HG02623 (cell line): ENCODE data around the gene SRI.
"Not testable (repeated sequence)": the region's sequence is repeated elsewhere in the genome, so short reads cannot be mapped to it uniquely, and the experiment has no call there.

Source experiments
- ATAC-seq: cut with Tn5 transposase; IDR thresholded peaks from one replicate; pipeline ENCODE4 v1.9.1; 2021; ENCODE audit warnings: moderate library complexity; ENCODE audit not compliant: unreplicated experiment

SRI gene

DNA sequence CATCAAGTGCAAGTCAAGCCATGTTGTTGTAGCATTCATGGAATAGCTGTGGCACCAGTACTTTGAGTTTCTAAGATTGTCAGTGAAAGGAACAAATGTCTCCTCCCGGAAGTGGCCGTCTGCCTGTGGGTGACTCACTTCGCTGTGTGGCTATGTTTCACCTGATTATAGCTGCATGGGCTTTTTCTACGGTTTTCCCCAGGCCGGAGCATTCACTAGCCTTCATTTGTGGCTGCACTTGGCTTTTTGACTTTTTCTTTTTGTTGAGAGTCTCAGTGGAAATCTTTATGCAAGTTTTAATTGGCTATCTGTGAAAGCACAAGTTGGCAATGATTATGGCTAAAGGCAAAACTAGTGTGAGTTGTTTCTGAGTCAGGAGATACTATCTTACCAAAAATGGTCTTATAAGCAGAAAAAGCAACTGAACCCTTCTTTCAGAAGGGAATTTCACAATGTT is 35.0 kb downstream of the SRI start:
- ATAC-seq: peak; percentile 68

DNA sequence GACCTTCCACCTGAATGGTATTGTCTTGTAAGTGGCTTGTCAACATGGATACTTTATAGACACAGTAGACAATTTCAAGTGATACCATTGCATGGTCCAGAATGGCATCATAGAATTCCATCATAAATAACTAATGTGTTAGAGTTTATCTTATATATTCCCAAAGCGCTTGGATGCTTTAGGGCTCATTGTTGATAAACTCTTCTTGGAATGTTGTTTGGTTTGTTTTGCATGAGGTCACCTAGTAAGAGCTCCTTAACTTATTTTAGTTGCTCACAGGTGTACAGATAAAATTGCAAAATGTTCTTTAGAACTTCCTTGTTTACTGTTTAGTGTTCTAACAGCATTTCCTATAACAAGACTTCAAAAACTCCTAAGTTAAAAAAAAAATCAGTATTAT is 36.8 kb downstream of the SRI start:
- no peak for ATAC-seq

- ATAC-seq: no peak
These were observed 43.6 kb downstream of the SRI start for GRCh38 chr7:88176190-88176589.

GRCh38 chr7:88172842-88173241 is 47.0 kb downstream of the SRI start:
- ATAC-seq: no peak

- no peak for ATAC-seq
These were observed 50.0 kb downstream of the SRI start for GRCh38 chr7:88169717-88170320.

DNA sequence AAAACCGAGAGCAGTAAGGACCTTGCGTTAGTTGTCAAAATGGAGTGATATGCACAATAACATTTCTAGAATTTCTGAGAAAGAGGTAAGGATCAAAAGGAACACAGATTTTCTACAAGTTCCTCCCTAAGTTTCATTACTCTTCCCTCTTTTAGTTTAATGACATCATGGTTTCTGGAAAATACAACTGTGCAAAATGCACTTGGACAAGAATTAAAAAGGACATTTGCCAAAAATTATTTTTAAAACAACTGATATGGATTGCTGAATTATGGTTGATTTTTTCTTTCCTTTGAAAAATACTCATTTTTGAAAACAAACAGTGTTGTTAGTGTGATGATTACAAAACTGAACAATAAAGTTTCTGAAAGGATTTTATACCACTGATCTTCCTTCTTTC is 52.1 kb downstream of the SRI start:
- no peak for ATAC-seq

GRCh38 chr7:88167223-88167622 is 52.6 kb downstream of the SRI start:
- ATAC-seq: no peak

DNA sequence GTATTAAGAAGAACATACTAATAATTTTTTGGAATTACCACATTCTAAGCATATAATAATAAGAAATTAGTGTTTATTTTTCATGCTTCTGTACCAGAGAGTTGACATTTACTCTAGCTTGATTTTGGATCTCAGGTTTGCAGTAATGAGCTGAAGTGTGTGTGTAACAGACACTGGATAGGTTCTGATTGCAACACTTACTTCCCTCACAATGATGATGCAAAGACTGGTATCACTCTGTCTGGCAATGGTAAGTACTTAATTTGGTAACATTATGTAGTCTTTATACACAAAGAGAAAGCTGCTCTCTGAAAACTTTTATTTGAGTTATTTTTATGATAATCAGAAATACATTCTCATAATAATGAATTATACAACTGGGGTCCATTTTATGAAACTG is 54.1 kb downstream of the SRI start:
- ATAC-seq: no peak

GRCh38 chr7:88159741-88160140 is 60.1 kb downstream of the SRI start:
- not testable (repeated sequence) for ATAC-seq

- no peak for ATAC-seq
These were observed 63.5 kb downstream of the SRI start for GRCh38 chr7:88156356-88156755.

DNA sequence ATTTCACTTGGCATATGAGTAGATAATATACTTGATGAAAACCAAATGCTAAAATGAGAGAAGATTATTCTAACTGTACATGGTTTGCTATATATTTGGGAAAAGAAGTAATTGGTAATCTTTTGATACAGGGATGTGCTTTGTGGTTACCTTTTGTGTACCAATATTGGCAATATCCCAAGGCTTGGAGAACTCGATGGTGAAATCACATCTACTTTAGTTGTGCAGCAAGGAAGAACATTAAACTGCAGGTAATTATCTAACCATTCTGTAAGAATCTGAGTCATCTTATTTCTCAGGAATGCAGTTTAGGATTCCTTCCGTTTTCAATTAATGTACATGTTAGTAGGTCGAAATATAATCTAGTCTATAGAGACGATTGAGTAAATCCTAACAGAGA is 64.1 kb downstream of the SRI start:
- no peak for ATAC-seq
